CD14-positive monocyte (primary cell): ENCODE measurements around the gene SHC2. TPM values are rescaled to one million over a fixed set of nuclear protein-coding genes. Genes with fewer than 3 reads are reported as not detected.
A peak's percentile ranks its signal among the peaks of the same experiment; 100 is the strongest.

Experiments used
- DNase-seq, 3 donors: peaks; one replicate each; pipeline ENCODE4 v3.0.0-alpha.2; 2011 to 2022
- H2AFZ ChIP-seq: 2 replicates; pipeline ENCODE4 v1.6.0; 2012; ENCODE audit warnings: mild to moderate bottlenecking, low read depth, low read length, inconsistent platforms; ENCODE audit not compliant: insufficient read depth, poor library complexity, severe bottlenecking
- H3K27ac ChIP-seq, 2 donors: 1 replicate in 1 of 2; 2 replicates in 1 of 2; pipeline ENCODE4 v1.5.1; 2012 to 2013; ENCODE audit warnings: low read length in 2 of 2, control low read depth in 1 of 2, inconsistent platforms in 1 of 2, low read depth in 1 of 2, mild to moderate bottlenecking in 1 of 2
- H3K27me3 ChIP-seq, 2 donors: one replicate each; pipeline versions ENCODE4 v1.6.0 to v1.6.1; 2011 to 2013; ENCODE audit warnings: low read length in 2 of 2; ENCODE audit not compliant: control insufficient read depth in 2 of 2, insufficient read depth in 2 of 2
- H3K36me3 ChIP-seq, 2 donors: replicated peaks in 1 of 2; 1 replicate in 1 of 2; 2 replicates in 1 of 2; pipeline versions ENCODE4 v1.5.1 to v1.6.1; 2012 to 2013; ENCODE audit warnings: low read length in 2 of 2, control low read depth in 1 of 2, inconsistent platforms in 1 of 2, mild to moderate bottlenecking in 1 of 2; ENCODE audit not compliant: insufficient read depth in 2 of 2, control insufficient read depth in 1 of 2
- H3K4me1 ChIP-seq, 2 donors: 1 replicate in 1 of 2; 2 replicates in 1 of 2; pipeline versions ENCODE4 v1.5.1 to v1.6.1; 2012 to 2013; ENCODE audit warnings: low read length in 2 of 2, control low read depth in 1 of 2, inconsistent platforms in 1 of 2, mild to moderate bottlenecking in 1 of 2, moderate library complexity in 1 of 2; ENCODE audit not compliant: insufficient read depth in 2 of 2, control insufficient read depth in 1 of 2
- H3K4me2 ChIP-seq: replicated peaks from 2 replicates; pipeline ENCODE3; 2012; ENCODE audit warnings: low read length, moderate library complexity, mild to moderate bottlenecking; ENCODE audit not compliant: poor library complexity, severe bottlenecking; ENCODE audit errors: extremely low read depth
- H3K4me3 ChIP-seq, 3 experiments: fragments of 200-600 bp in 1 of 3; sonication (generic) in 1 of 3; replicated peaks in 1 of 3; 1 replicate in 2 of 3; 2 replicates in 1 of 3; pipeline ENCODE4 v1.5.1; 2011 to 2013; ENCODE audit warnings: low read length in 3 of 3, mild to moderate bottlenecking in 3 of 3, control low read depth in 2 of 3, low read depth in 2 of 3, inconsistent platforms in 1 of 3, moderate library complexity in 1 of 3
- H3K79me2 ChIP-seq: 2 replicates; pipeline ENCODE4 v1.6.0; 2012; ENCODE audit warnings: mild to moderate bottlenecking, control low read depth, inconsistent platforms, low read length, moderate library complexity; ENCODE audit not compliant: insufficient read depth
- H3K9ac ChIP-seq: 2 replicates; pipeline ENCODE4 v1.6.0; 2017; ENCODE audit warnings: low read length, mild to moderate bottlenecking; ENCODE audit not compliant: insufficient read depth, poor library complexity, severe bottlenecking
- H3K9me3 ChIP-seq, 2 donors: replicated peaks in 1 of 2; 1 replicate in 1 of 2; 2 replicates in 1 of 2; pipeline versions ENCODE4 v1.5.1 to v1.6.1; 2012 to 2013; ENCODE audit warnings: low read length in 2 of 2, control low read depth in 1 of 2; ENCODE audit not compliant: control insufficient read depth in 1 of 2, insufficient read depth in 1 of 2
- H4K20me1 ChIP-seq: 2 replicates; pipeline ENCODE4 v1.6.0; 2012; ENCODE audit warnings: mild to moderate bottlenecking, low read length, control low read depth, moderate library complexity; ENCODE audit not compliant: insufficient read depth
- H3K27ac Mint-ChIP-seq, 7 donors: one replicate each; pipeline ENCODE4 v1.8.0; 2020; ENCODE audit warnings: mild to moderate bottlenecking in 7 of 7, mixed read lengths in 7 of 7, moderate library complexity in 6 of 7, inconsistent platforms in 2 of 7
- H3K27me3 Mint-ChIP-seq, 3 donors: one replicate each; pipeline ENCODE4 v1.8.0; 2021 to 2022; ENCODE audit warnings: low read depth in 3 of 3, mild to moderate bottlenecking in 3 of 3, mixed read lengths in 3 of 3, moderate library complexity in 3 of 3, inconsistent platforms in 1 of 3
- H3K36me3 Mint-ChIP-seq, 2 donors: one replicate each; pipeline ENCODE4 v1.8.0; 2020; ENCODE audit warnings: mixed read lengths in 2 of 2, inconsistent platforms in 1 of 2, mild to moderate bottlenecking in 1 of 2
- H3K4me1 Mint-ChIP-seq: one replicate; pipeline ENCODE4 v1.8.0; 2020; ENCODE audit warnings: mild to moderate bottlenecking, mixed read lengths
- H3K4me3 Mint-ChIP-seq, 2 donors: one replicate each; pipeline ENCODE4 v1.8.0; 2020; ENCODE audit warnings: mild to moderate bottlenecking in 2 of 2, mixed read lengths in 2 of 2, moderate library complexity in 1 of 2
- H3K9me3 Mint-ChIP-seq, 7 donors: one replicate each; pipeline ENCODE4 v1.8.0; 2020 to 2022; ENCODE audit warnings: mixed read lengths in 7 of 7, mild to moderate bottlenecking in 6 of 7, moderate library complexity in 6 of 7, inconsistent platforms in 2 of 7
- CTCF ChIP-seq: fragments of 200-600 bp; IDR thresholded peaks from one replicate; pipeline ENCODE4 v1.8.0; 2022; ENCODE audit warnings: antibody characterized with exemption, mild to moderate bottlenecking
- WGBS: methylation state at CpG from one replicate; pipeline ENCODE4 v1.1.5; 2013; ENCODE audit warnings: missing lambda C conversion rate; ENCODE audit not compliant: insufficient coverage; 5-methylcytosine and 5-hydroxymethylcytosine counted together
- intact Hi-C, 2 donors: fragments of 100-400 bp; cut with micrococcal nuclease; formaldehyde crosslinking; loops; one replicate each; pipeline versions ENCODE4 v1.15.0 to v1.15.1; 2023
- polyA plus RNA-seq, 3 donors: library from polyadenylated mRNA; depleted of rRNA in 1 of 3; unstranded in 2 of 3; stranded (reverse) in 1 of 3; fragments of 300-500 nt in 2 of 3; fragments of >200 nt in 1 of 3; fragmentation: Illumina TruSeq in 2 of 3; gene quantifications; 1 replicate in 2 of 3; 2 replicates in 1 of 3; pipeline ENCODE4 v1.2.3, GENCODE V29; 2012 to 2021

Gene SHC2
- polyA plus RNA-seq, 3 donors = not detected

GRCh38 chr19:398719-399118 lies 62.1 kb downstream of the SHC2 start:
- no peak overlapping the region for H3K9ac ChIP-seq
- no peak overlapping the region for H3K4me3 Mint-ChIP-seq
- H3K4me1 ChIP-seq = no peaks in the 10 kb centered on the region
- H3K4me2 ChIP-seq = no peak overlapping the region
- no peaks in the 10 kb centered on the region for H3K4me1 Mint-ChIP-seq
- no peak overlapping the region for H3K4me3 ChIP-seq
- H3K27ac ChIP-seq = no peak overlapping the region
- intact Hi-C loops = no loop called here
- 94% methylated on average over 17 of the region's 17 CpGs for whole genome bisulfite sequencing
- peaks cover 5 to 19% (median 5%) of the 10 kb centered on the region in 3 donors for H3K27me3 Mint-ChIP-seq
- H2AFZ ChIP-seq = no peak overlapping the region
- no peaks in the 10 kb centered on the region for H3K36me3 Mint-ChIP-seq
- TF ChIP-seq CTCF = no peak
- peaks cover 17 to 21% of the 10 kb centered on the region in 2 donors for H3K9me3 ChIP-seq
- H4K20me1 ChIP-seq = no peaks in the 10 kb centered on the region
- no peaks in the 10 kb centered on the region for H3K27me3 ChIP-seq
- H3K27ac Mint-ChIP-seq = no peak overlapping the region
- no peak for DNase-seq
- no peaks in the 10 kb centered on the region for H3K36me3 ChIP-seq
- H3K79me2 ChIP-seq = no peaks in the 10 kb centered on the region
- peaks cover 11 to 56% (median 31%) of the 10 kb centered on the region in 7 donors for H3K9me3 Mint-ChIP-seq

- no peak overlapping the region for H3K4me3 ChIP-seq
- H3K79me2 ChIP-seq = no peaks in the 10 kb centered on the region
- no peak for DNase-seq
- H3K27me3 ChIP-seq = no peaks in the 10 kb centered on the region
- Mint-ChIP-seq H3K4me1 (no peaks in the 10 kb centered on the region), H3K36me3 (no peaks in the 10 kb centered on the region), H3K27me3 (peaks cover 2 to 14% (median 5%) of the 10 kb centered on the region in 3 donors), H3K4me3 (no peak overlapping the region), H3K27ac (peak overlapping the region in 1 of 7 donors; percentile 3), H3K9me3 (peaks cover 16 to 59% (median 37%) of the 10 kb centered on the region in 7 donors)
- H3K36me3 ChIP-seq = no peaks in the 10 kb centered on the region
- H3K27ac ChIP-seq = no peak overlapping the region
- no peaks in the 10 kb centered on the region for H4K20me1 ChIP-seq
- no peak overlapping the region for H2AFZ ChIP-seq
- H3K9ac ChIP-seq = no peak overlapping the region
- intact Hi-C loops = no loop called here
- no peak for TF ChIP-seq CTCF
- no peaks in the 10 kb centered on the region for H3K4me1 ChIP-seq
- 91% methylated on average over 17 of the region's 31 CpGs for WGBS
- peaks cover 21% of the 10 kb centered on the region in 2 donors for H3K9me3 ChIP-seq
- H3K4me2 ChIP-seq = no peak overlapping the region
Measured at GRCh38 chr19:397941-398706, 62.7 kb downstream of the SHC2 start.
